GM12872 (cell line): Measurements from ENCODE around the gene KRT13.

ENCODE experiments used
- TF ChIP-seq, protein P1 (sequence below): IDR thresholded peaks from 3 replicates; pipeline ENCODE4 v1.5.1; 2011; ENCODE audit warnings: low read depth, mild to moderate bottlenecking, low read length, moderate library complexity; ENCODE audit not compliant: insufficient read depth

KRT13 gene

DNA sequence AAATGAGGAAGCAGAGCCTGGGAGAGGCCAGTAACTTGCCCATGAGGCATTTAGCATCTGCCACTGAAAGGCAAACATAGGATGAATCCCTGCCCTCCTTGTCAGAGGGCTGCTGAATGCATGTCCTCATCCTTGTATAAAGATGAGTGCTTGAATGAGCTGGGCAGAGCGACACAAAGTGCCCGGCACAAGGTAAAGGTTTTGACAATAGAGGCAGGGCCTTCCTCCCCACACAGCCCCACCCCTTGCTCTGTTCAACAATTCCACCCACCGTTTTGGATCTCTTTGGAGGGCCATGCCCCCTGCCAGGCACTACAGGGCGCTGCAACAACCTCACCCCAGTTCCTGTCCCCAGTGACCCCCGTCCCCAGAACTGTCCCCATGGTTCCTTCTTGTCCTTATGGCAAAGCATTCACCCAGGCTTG is 24.1 kb upstream of the KRT13 start:
- TF ChIP-seq, protein P1, sequence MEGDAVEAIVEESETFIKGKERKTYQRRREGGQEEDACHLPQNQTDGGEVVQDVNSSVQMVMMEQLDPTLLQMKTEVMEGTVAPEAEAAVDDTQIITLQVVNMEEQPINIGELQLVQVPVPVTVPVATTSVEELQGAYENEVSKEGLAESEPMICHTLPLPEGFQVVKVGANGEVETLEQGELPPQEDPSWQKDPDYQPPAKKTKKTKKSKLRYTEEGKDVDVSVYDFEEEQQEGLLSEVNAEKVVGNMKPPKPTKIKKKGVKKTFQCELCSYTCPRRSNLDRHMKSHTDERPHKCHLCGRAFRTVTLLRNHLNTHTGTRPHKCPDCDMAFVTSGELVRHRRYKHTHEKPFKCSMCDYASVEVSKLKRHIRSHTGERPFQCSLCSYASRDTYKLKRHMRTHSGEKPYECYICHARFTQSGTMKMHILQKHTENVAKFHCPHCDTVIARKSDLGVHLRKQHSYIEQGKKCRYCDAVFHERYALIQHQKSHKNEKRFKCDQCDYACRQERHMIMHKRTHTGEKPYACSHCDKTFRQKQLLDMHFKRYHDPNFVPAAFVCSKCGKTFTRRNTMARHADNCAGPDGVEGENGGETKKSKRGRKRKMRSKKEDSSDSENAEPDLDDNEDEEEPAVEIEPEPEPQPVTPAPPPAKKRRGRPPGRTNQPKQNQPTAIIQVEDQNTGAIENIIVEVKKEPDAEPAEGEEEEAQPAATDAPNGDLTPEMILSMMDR, result no peak

DNA sequence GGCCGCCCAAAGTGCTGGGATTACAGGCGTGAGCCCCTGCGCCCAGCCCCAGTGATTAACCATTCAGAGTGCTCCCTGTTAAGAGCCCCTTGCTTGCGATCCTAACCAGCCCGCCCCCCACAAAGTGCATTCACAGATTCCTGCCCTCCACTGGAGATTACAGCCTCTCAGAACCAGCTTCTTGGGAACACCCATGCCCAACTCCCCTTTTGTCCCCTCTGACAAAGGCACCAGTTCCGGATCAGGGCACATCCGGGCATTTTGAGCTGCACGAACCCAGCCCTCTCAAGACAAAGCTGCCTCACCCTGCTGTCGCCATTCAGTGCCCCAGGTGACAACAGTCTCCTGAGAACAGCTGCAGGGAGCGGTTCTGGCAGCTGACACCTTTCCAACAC is 23.5 kb upstream of the KRT13 start:
- TF ChIP-seq, protein P1, result no peak

DNA sequence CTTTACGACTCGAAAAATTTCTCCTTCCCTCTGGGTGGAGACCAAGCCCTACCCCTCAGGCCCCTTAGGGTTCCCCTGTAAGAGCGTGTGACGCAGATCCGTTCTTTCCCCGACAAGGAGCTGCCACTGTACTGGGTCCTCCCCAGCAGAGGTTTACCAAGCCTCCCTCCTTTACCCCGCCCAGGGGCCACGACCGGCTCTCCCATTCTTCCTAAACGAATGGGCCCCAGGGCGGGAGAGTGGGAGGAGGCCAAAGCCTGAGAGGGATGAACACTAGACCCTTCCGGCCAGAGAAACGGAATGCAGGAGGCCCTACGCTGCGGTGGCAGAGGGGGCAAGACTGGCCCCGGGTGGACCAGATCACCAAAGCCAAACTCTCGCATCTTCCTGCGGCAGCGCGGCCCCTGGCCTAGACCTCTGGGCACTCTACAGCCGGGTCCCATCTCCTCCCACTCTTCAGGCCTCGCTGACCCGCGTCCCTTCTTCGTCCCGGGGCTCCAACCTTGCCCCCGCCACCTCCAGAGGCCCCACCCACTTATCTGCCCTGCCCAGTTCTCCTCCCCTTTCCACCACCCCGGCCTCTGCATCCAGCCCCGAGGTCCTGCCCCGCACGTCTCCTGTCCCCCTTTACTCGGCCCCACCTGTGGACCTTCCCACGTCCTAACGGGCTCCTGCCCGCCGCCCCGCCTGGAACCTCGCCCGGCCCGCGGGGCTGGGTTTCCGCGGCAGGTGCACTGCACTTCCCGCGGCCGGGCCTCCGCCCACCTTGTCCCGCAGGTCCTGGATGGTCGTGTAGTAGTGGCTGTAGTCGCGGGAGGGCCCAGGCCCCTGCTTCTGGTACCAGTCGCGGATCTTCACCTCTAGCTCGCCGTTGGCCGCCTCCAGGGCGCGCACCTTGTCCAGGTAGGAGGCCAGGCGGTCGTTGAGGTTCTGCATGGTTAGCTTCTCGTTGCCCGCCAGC is 21.9 kb upstream of the KRT13 start:
- TF ChIP-seq, protein P1, result no peak

DNA sequence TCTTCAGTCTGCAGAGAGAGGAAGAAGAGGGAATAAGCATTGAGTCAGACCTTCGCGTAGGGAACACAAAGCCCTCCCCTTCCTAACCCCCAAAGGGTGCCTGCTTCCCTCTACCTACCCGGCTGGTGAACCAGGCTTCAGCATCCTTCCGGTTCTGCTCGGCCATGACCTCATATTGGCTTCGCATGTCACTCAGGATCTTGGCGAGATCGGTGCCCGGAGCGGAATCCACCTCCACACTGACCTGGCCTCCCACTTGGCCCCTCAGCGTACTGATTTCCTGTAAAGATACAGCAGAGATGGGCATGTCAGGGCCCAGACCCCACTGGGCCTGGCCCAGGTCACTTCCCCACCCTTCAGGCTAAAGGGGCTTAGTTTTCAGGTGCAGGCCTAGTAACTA is 18.8 kb upstream of the KRT13 start:
- TF ChIP-seq, protein P1, result no peak

DNA sequence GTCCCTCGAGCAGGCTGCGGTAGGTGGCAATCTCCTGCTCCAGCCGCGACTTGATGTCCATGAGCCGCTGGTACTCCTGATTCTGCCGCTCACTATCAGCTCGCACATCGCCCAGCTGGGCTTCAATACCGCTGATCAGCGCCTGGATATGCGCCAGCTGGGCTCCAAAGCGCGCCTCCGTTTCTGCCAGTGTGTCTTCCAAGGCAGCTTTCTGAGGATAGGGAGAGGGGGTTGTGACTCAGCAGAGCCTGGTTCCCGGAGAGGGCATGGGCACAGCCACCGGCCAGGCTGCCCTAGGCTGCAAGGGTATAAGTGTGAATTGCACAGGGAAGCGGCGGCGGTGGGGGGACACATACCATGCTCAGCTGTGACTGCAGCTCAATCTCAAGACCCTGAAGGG is 18.4 kb upstream of the KRT13 start:
- TF ChIP-seq, protein P1, result no peak

DNA sequence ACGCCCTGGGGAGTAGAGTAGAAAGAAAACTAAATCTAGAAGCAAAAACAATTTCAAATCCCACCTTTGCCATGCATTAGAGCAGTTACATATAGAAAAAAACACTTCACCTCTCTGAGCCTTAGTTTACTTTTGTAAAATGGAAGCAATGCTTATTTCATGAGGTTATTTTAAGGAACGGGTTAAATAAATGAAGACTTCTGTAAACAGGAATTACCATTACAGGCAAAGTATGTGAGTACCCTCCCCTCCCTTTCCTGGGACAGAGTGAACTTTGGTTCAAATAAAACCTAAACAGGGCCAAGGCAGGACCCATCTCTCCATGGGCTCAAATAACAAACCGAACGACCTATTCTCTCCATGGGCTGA is 17.8 kb upstream of the KRT13 start:
- TF ChIP-seq, protein P1, result no peak

DNA sequence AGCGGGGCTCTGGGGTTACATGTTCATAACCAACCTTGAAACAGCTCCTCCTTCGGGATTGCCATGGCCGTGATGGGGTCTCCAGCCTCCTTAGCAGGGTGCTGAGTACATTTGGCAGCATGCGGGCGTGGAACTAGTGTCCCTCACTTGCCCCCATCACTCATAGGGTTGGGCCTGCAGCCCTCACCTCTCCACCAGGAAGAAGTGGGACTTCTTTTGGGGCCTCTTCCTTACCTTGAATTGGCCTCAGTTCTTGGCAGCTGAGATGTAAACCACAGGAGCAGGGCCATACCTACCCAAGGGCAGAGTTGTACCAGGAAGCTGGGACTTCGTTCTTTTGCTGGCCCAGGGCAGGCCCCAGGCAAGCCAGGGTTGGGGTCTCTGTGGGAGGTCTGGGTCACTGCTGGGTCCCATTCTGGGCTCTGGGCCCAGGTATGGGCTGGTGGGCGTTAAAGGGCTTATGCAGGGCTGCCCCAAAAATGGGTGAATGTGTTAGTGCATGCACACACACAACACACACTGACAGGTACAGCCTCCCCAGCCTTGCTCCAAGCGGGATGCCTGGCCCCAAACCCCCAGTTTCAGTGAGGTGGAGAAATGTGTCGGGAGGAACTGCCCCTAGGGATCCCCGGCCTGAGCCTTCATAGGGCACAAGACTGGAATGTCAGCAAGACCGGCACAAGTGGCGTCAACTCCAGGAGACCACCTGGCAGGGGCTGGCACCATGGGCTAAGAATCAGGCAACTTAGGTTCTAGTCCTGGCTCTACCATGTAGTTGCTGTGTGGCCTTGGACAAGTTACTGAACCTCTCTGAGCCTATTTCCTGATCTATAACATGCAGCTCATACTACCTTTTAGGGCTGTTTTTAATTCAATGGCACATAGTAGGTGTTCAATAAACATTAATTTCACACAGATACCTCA is 17.2 kb upstream of the KRT13 start:
- TF ChIP-seq, protein P1, result no peak
